Measurements from ENCODE around the gene WDHD1.

- TF ChIP-seq RARB (CRISPR knock-in tag; IDR thresholded peaks at IDR 0.05) (no peak), CSDC2 (CRISPR knock-in tag; IDR thresholded peaks at IDR 0.05) (no peak), CREB5 (CRISPR knock-in tag; IDR thresholded peaks at IDR 0.05; ENCODE audit: low read depth) (no peak), ZNF565 (CRISPR knock-in tag; conservative IDR thresholded peaks at IDR 0.05; ENCODE audit: low read depth) (no peak), CSRNP3 (CRISPR knock-in tag; IDR thresholded peaks at IDR 0.05) (no peak), ZFP30 (CRISPR knock-in tag; IDR thresholded peaks at IDR 0.05) (no peak), PATZ1 (CRISPR knock-in tag; IDR thresholded peaks at IDR 0.05; ENCODE audit: borderline replicate concordance) (no peak), GLIS3 (CRISPR knock-in tag; IDR thresholded peaks at IDR 0.05) (no peak), ISL1 (CRISPR knock-in tag; IDR thresholded peaks at IDR 0.05) (no peak), TCF4 (CRISPR knock-in tag; IDR thresholded peaks at IDR 0.05; ENCODE audit: borderline replicate concordance) (no peak), ZC3H10 (CRISPR knock-in tag; IDR thresholded peaks at IDR 0.05) (no peak), SNAI2 (CRISPR knock-in tag; IDR thresholded peaks at IDR 0.05) (no peak), ZFP3 (CRISPR knock-in tag; IDR thresholded peaks at IDR 0.05) (no peak), ARNTL (CRISPR knock-in tag; IDR thresholded peaks at IDR 0.05; ENCODE audit: borderline replicate concordance, low read depth) (no peak)
These were observed 99.3 kb downstream of the WDHD1 start for GRCh38 chr14:54927551-54927950.

All from SK-N-SH treated with all-trans-retinoic acid at 6 μM for 48 hours (cell line).